Skin of body (tissue), 2 donors: ENCODE measurements around the gene GDPD2. TPM values are rescaled to one million over a fixed set of nuclear protein-coding genes. Genes with fewer than 3 reads are reported as not detected.

Source experiments
- DNase-seq: peaks from one replicate; lab custom pipeline; 2025; lab: John Stamatoyannopoulos, UW
- total RNA-seq: library from RNA; depleted of rRNA; stranded (reverse); fragments of >200 nt; gene quantifications from one replicate; pipeline ENCODE4 v1.2.3, GENCODE V29; 2014

Gene GDPD2
- total RNA-seq, 1 donor from 2014 or later = 0.30 TPM

GRCh38 chrX:70437011-70437410, 13.9 kb downstream of the GDPD2 start:
- DNase-seq = no peak

- DNase-seq = no peak
These were observed 15.0 kb downstream of the GDPD2 start for GRCh38 chrX:70437921-70438665.

GRCh38 chrX:70439016-70439415, 15.9 kb downstream of the GDPD2 start:
- no peak for DNase-seq

- no peak for DNase-seq
These were observed 19.1 kb downstream of the GDPD2 start for GRCh38 chrX:70442224-70442623.

- no peak for DNase-seq
These were observed 21.3 kb downstream of the GDPD2 start, which contains the start of gene DLG3 for GRCh38 chrX:70444326-70444945. DLG3 (plus strand) TSS chrX:70444835; CDS start chrX:70445202, 367 bp downstream.

- no peak for DNase-seq
These were observed 22.0 kb downstream of the GDPD2 start for GRCh38 chrX:70444946-70445656.

GRCh38 chrX:70445951-70446350, 22.8 kb downstream of the GDPD2 start:
- no peak for DNase-seq

- DNase-seq = no peak
These were observed 23.6 kb downstream of the GDPD2 start for GRCh38 chrX:70446380-70447350.

- DNase-seq = no peak
These were observed 26.4 kb downstream of the GDPD2 start for GRCh38 chrX:70449457-70449966.

- DNase-seq = no peak
These were observed 29.1 kb downstream of the GDPD2 start for GRCh38 chrX:70452143-70452733.

GRCh38 chrX:70453024-70453618, 30.0 kb downstream of the GDPD2 start:
- DNase-seq = no peak

GRCh38 chrX:70454441-70455365, 31.6 kb downstream of the GDPD2 start:
- peak; percentile 8 for DNase-seq

GRCh38 chrX:70455366-70456202, 32.5 kb downstream of the GDPD2 start:
- DNase-seq = no peak

- no peak for DNase-seq
These were observed 33.1 kb downstream of the GDPD2 start for GRCh38 chrX:70456256-70456655.

GRCh38 chrX:70461026-70461425, 37.9 kb downstream of the GDPD2 start:
- DNase-seq = no peak

- DNase-seq = no peak
These were observed 40.9 kb downstream of the GDPD2 start for GRCh38 chrX:70464051-70464450.

GRCh38 chrX:70466968-70467367, 43.9 kb downstream of the GDPD2 start:
- DNase-seq = no peak

GRCh38 chrX:70468709-70469108, 45.6 kb downstream of the GDPD2 start:
- no peak for DNase-seq
